ENCODE measurements around the gene PAPOLA. TPM values are rescaled to one million over a fixed set of nuclear protein-coding genes. Genes with fewer than 3 reads are reported as not detected.
A peak's percentile ranks its signal among the peaks of the same experiment; 100 is the strongest.

PAPOLA gene
- total and polyA plus RNA-seq, 2 experiments from 2014 or later, result 97.7 to 151 TPM

GRCh38 chr14:96512602-96513397 lies 10.6 kb downstream of the PAPOLA start:
- Histone ChIP-seq H3K9me2 (replicated peaks; ENCODE audit: insufficient read depth) (no peaks in the 10 kb centered on the region), H3K36me3 (replicated peaks; ENCODE audit: insufficient read depth, low read depth) (no peaks in the 10 kb centered on the region), H3K27ac (peak overlapping the region; percentile 40), H3K79me2 (peaks cover 100% of the 10 kb centered on the region), H3K4me3 (no peak overlapping the region), H4K20me1 (ENCODE audit: insufficient read depth, poor library complexity, severe bottlenecking) (peaks cover 100% of the 10 kb centered on the region), H2AFZ (no peak overlapping the region), H3K4me1 (ENCODE audit: insufficient read depth) (peaks cover 53% of the 10 kb centered on the region), H3K27me3 (no peaks in the 10 kb centered on the region), H3K9me3 (ENCODE audit: low read depth) (no peaks in the 10 kb centered on the region), H3K4me2 (peak overlapping the region; percentile 61)
- no peak for TF ChIP-seq CTCF (IDR thresholded peaks at IDR 0.05; ENCODE audit: poor library complexity)
- no peak for TF ChIP-seq EZH2 (IDR thresholded peaks at IDR 0.05; ENCODE audit: borderline replicate concordance)
- no peak for TF ChIP-seq EZH2phosphoT487 (IDR thresholded peaks at IDR 0.05; ENCODE audit: low read depth, severe bottlenecking, unreplicated experiment)
- WGBS (ENCODE audit: low lambda C conversion rate, missing lambda C conversion rate), result 92% methylated on average over 5 of the region's 5 CpGs
- no peak for DNase-seq (ENCODE audit: low spot score)

GRCh38 chr14:96514694-96515093 lies 12.5 kb downstream of the PAPOLA start:
- no peak overlapping the region for H3K4me3 ChIP-seq
- no peak overlapping the region for H3K4me2 ChIP-seq
- TF ChIP-seq CTCF (IDR thresholded peaks at IDR 0.05; ENCODE audit: poor library complexity), result no peak
- TF ChIP-seq EZH2phosphoT487 (IDR thresholded peaks at IDR 0.05; ENCODE audit: low read depth, severe bottlenecking, unreplicated experiment), result no peak
- no peak for TF ChIP-seq EZH2 (IDR thresholded peaks at IDR 0.05; ENCODE audit: borderline replicate concordance)
- H2AFZ ChIP-seq, result no peak overlapping the region
- H3K27me3 ChIP-seq, result no peaks in the 10 kb centered on the region
- DNase-seq (ENCODE audit: low spot score), result no peak
- no peaks in the 10 kb centered on the region for H3K9me2 ChIP-seq (replicated peaks; ENCODE audit: insufficient read depth)
- WGBS (ENCODE audit: low lambda C conversion rate, missing lambda C conversion rate), result 76% methylated on average over 3 of the region's 3 CpGs
- peaks cover 100% of the 10 kb centered on the region for H4K20me1 ChIP-seq (ENCODE audit: insufficient read depth, poor library complexity, severe bottlenecking)
- H3K36me3 ChIP-seq (replicated peaks; ENCODE audit: insufficient read depth, low read depth), result no peaks in the 10 kb centered on the region
- H3K4me1 ChIP-seq (ENCODE audit: insufficient read depth), result peaks cover 60% of the 10 kb centered on the region
- H3K9me3 ChIP-seq (ENCODE audit: low read depth), result no peaks in the 10 kb centered on the region
- no peak overlapping the region for H3K27ac ChIP-seq
- H3K79me2 ChIP-seq, result peaks cover 100% of the 10 kb centered on the region

- 96% methylated on average over 1 of the region's 1 CpG for WGBS (ENCODE audit: low lambda C conversion rate, missing lambda C conversion rate)
- no peaks in the 10 kb centered on the region for H3K27me3 ChIP-seq
- no peak for DNase-seq (ENCODE audit: low spot score)
- H3K36me3 ChIP-seq (replicated peaks; ENCODE audit: insufficient read depth, low read depth), result no peaks in the 10 kb centered on the region
- H2AFZ ChIP-seq, result no peak overlapping the region
- H3K4me3 ChIP-seq, result no peak overlapping the region
- H3K4me2 ChIP-seq, result peak overlapping the region; percentile 26
- H4K20me1 ChIP-seq (ENCODE audit: insufficient read depth, poor library complexity, severe bottlenecking), result peaks cover 100% of the 10 kb centered on the region
- H3K79me2 ChIP-seq, result peaks cover 100% of the 10 kb centered on the region
- no peak for TF ChIP-seq EZH2phosphoT487 (IDR thresholded peaks at IDR 0.05; ENCODE audit: low read depth, severe bottlenecking, unreplicated experiment)
- TF ChIP-seq EZH2 (IDR thresholded peaks at IDR 0.05; ENCODE audit: borderline replicate concordance), result no peak
- TF ChIP-seq CTCF (IDR thresholded peaks at IDR 0.05; ENCODE audit: poor library complexity), result no peak
- peaks cover 53% of the 10 kb centered on the region for H3K4me1 ChIP-seq (ENCODE audit: insufficient read depth)
- H3K9me3 ChIP-seq (ENCODE audit: low read depth), result no peaks in the 10 kb centered on the region
- no peaks in the 10 kb centered on the region for H3K9me2 ChIP-seq (replicated peaks; ENCODE audit: insufficient read depth)
- H3K27ac ChIP-seq, result peak overlapping the region; percentile 34
Measured at GRCh38 chr14:96515731-96516130, 13.5 kb downstream of the PAPOLA start.
